SU-DHL-6 (cell line): ENCODE results near the gene PDZD2.

Source experiments
- H2AFZ ChIP-seq: fragments of 200-600 bp; sonication (generic); 2 replicates; pipeline ENCODE4 v1.6.1; 2014; ENCODE audit warnings: low read depth, mild to moderate bottlenecking, moderate library complexity, mixed read lengths, antibody characterized with exemption, low read length; ENCODE audit not compliant: severe bottlenecking
- H3F3A ChIP-seq: fragments of 200-600 bp; shearing (Covaris generic); 2 replicates; pipeline ENCODE4 v1.6.0; 2016; ENCODE audit warnings: antibody characterized with exemption, mild to moderate bottlenecking; ENCODE audit not compliant: insufficient read depth
- H3K27ac ChIP-seq: fragments of 200-600 bp; sonication (generic); 2 replicates; pipeline ENCODE4 v1.5.1; 2016; ENCODE audit warnings: low read depth, mild to moderate bottlenecking, low read length, moderate library complexity, mixed read lengths
- H3K27me3 ChIP-seq: fragments of 200-600 bp; sonication (generic), shearing (Covaris generic); 2 replicates; pipeline ENCODE4 v1.6.0; 2014; ENCODE audit warnings: mild to moderate bottlenecking, low read length
- H3K36me3 ChIP-seq: fragments of 200-600 bp; sonication (generic); 2 replicates; pipeline ENCODE4 v1.6.1; 2014; ENCODE audit warnings: mild to moderate bottlenecking, low read length, mixed read lengths
- H3K4me2 ChIP-seq: fragments of 300-600, 200-600 bp; shearing (Covaris generic), sonication (generic); 2 replicates; pipeline ENCODE4 v1.6.0; 2014; ENCODE audit warnings: low read length, low read depth, mild to moderate bottlenecking; ENCODE audit not compliant: poor library complexity, severe bottlenecking
- H3K4me3 ChIP-seq: fragments of 200-600 bp; sonication (generic); 2 replicates; pipeline ENCODE4 v1.5.1; 2014; ENCODE audit warnings: antibody characterized with exemption, low read length, mild to moderate bottlenecking, mixed read lengths; ENCODE audit not compliant: insufficient read depth, poor library complexity, severe bottlenecking
- H3K79me2 ChIP-seq: fragments of 200-600 bp; sonication (generic); 2 replicates; pipeline ENCODE4 v1.6.1; 2014; ENCODE audit warnings: mild to moderate bottlenecking, low read length, moderate library complexity; ENCODE audit not compliant: insufficient read depth
- H3K9ac ChIP-seq: fragments of 200-600 bp; sonication (generic); 2 replicates; pipeline ENCODE4 v1.7.0; 2014; ENCODE audit warnings: mild to moderate bottlenecking, low read length
- H3K9me2 ChIP-seq: fragments of 200-600 bp; sonication (generic); replicated peaks from 2 replicates; pipeline ENCODE4 v1.6.1; 2014; ENCODE audit warnings: low read length; ENCODE audit not compliant: insufficient read depth
- H3K9me3 ChIP-seq: fragments of 200-600 bp; sonication (generic); 2 replicates; pipeline ENCODE4 v1.6.1; 2014; ENCODE audit warnings: low read length, mixed read lengths; ENCODE audit not compliant: insufficient read depth
- H4K20me1 ChIP-seq: fragments of 200-600 bp; sonication (generic); 2 replicates; pipeline ENCODE4 v1.6.1; 2014; ENCODE audit warnings: low read depth, mild to moderate bottlenecking, antibody characterized with exemption, low read length, moderate library complexity, mixed read lengths
- EZH2phosphoT487 ChIP-seq: fragments of 200-600 bp; sonication (generic), shearing (Covaris generic); conservative IDR thresholded peaks from 2 replicates; pipeline ENCODE4 v1.6.1; 2018; ENCODE audit warnings: mild to moderate bottlenecking, antibody characterized with exemption, low read length, moderate library complexity, mixed read lengths
- TF ChIP-seq, protein P1 (sequence below): fragments of 200-600 bp; sonication (generic); IDR thresholded peaks from one replicate; pipeline ENCODE4 v1.5.1; 2017; ENCODE audit warnings: antibody characterized with exemption, mild to moderate bottlenecking, low read length, moderate library complexity; ENCODE audit not compliant: insufficient read depth, poor library complexity, severe bottlenecking

PDZD2 gene

DNA sequence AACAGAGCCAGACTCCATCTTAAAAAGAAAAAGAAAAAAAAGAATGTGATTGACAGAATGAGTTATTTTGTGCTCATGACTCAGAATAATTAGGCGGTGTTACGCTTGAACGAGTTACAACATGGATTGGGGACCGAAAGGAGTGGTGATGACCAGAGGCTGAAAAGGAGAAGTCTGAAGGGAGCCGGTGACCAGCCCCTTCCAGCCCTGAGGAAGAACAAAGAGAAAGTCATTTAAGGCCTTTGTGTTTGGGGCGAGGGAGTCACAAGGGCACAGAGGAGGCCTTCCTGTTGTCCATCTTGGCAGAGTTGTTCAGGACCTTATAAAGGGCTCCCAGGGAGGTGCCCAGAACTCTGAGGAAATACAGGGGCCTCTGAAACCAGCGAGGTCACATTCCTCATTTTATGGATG lies 403.6 kb downstream of the PDZD2 start:
- Histone ChIP-seq H4K20me1 (no peaks in the 10 kb centered on the region), H3K27ac (no peak overlapping the region), H3K79me2 (no peaks in the 10 kb centered on the region), H3K9me3 (no peaks in the 10 kb centered on the region; the same call in 1 of the 2 replicates), H3K36me3 (no peaks in the 10 kb centered on the region), H3K9ac (no peak overlapping the region), H3F3A (no peaks in the 10 kb centered on the region), H3K4me2 (no peak overlapping the region), H2AFZ (no peak overlapping the region), H3K27me3 (no peaks in the 10 kb centered on the region), H3K9me2 (no peaks in the 10 kb centered on the region), H3K4me3 (no peak overlapping the region)
- TF ChIP-seq EZH2phosphoT487 = no peak
- TF ChIP-seq, protein P1, sequence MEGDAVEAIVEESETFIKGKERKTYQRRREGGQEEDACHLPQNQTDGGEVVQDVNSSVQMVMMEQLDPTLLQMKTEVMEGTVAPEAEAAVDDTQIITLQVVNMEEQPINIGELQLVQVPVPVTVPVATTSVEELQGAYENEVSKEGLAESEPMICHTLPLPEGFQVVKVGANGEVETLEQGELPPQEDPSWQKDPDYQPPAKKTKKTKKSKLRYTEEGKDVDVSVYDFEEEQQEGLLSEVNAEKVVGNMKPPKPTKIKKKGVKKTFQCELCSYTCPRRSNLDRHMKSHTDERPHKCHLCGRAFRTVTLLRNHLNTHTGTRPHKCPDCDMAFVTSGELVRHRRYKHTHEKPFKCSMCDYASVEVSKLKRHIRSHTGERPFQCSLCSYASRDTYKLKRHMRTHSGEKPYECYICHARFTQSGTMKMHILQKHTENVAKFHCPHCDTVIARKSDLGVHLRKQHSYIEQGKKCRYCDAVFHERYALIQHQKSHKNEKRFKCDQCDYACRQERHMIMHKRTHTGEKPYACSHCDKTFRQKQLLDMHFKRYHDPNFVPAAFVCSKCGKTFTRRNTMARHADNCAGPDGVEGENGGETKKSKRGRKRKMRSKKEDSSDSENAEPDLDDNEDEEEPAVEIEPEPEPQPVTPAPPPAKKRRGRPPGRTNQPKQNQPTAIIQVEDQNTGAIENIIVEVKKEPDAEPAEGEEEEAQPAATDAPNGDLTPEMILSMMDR = no peak

DNA sequence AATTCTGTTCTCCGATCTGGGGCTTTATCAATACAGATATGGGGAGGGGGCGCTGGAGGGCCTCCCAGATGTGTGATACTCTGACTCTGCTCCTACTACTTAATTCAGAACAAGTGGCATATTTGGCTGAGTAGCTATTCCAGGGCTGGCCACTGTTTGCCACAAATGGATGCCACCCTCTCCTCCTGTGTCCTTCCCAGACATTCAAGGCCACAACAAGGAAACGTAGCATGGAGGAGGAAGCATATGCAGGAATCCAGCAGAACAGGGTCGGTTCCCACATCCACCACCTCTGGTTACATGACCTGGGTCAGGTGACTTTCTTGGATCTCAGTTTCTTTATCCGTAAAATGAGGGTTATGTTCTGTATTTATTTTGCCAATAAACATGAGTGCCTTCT lies 404.2 kb downstream of the PDZD2 start:
- Histone ChIP-seq H3K27ac (no peak overlapping the region), H3K27me3 (no peaks in the 10 kb centered on the region), H4K20me1 (no peaks in the 10 kb centered on the region), H3F3A (no peaks in the 10 kb centered on the region), H3K79me2 (no peaks in the 10 kb centered on the region), H3K9ac (no peak overlapping the region), H3K4me2 (no peak overlapping the region), H3K9me2 (no peaks in the 10 kb centered on the region), H3K36me3 (no peaks in the 10 kb centered on the region), H2AFZ (no peak overlapping the region), H3K4me3 (no peak overlapping the region), H3K9me3 (no peaks in the 10 kb centered on the region; the same call in 1 of the 2 replicates)
- no peak for TF ChIP-seq EZH2phosphoT487
- TF ChIP-seq, protein P1 = no peak

DNA sequence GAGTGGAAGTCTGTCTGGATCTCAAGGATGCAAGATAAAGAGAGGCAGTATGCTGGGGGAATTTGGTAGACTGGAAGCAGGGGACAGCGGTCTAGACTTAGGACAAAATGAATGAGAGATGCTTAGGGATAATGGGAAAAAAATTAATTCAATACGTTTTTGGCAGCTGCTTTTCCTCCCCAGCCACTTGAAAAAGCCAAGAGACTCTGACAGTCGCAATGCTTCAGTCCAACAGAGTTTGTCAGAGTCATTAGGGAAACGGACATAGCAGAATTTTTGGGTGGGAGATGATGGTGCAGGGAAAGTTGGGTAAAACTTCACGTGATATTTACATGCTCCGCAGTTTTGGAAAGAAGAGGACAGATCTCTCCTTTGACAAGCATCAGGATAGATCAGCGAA lies 405.5 kb downstream of the PDZD2 start:
- H3K36me3 ChIP-seq = no peaks in the 10 kb centered on the region
- H2AFZ ChIP-seq = no peak overlapping the region
- TF ChIP-seq, protein P1 = no peak
- no peak for TF ChIP-seq EZH2phosphoT487
- H3K27me3 ChIP-seq = no peaks in the 10 kb centered on the region
- no peak overlapping the region for H3K27ac ChIP-seq
- no peaks in the 10 kb centered on the region for H4K20me1 ChIP-seq
- no peak overlapping the region for H3K4me2 ChIP-seq
- H3K79me2 ChIP-seq = no peaks in the 10 kb centered on the region
- no peaks in the 10 kb centered on the region; the same call in 1 of the 2 replicates for H3K9me3 ChIP-seq
- H3K9ac ChIP-seq = no peak overlapping the region
- H3F3A ChIP-seq = no peaks in the 10 kb centered on the region
- no peak overlapping the region for H3K4me3 ChIP-seq
- no peaks in the 10 kb centered on the region for H3K9me2 ChIP-seq
